ENCODE measurements around the gene CDH23. TPM values are rescaled to one million over a fixed set of nuclear protein-coding genes. Genes with fewer than 3 reads are reported as not detected.

CDH23 gene
- total RNA-seq, 1 donor from 2014 or later, result 0.29 TPM

- no peaks in the 10 kb centered on the region for H3K9me3 Mint-ChIP-seq
- CTCF ChIA-PET, result no interaction called here
- DNase-seq (no peak), ATAC-seq (ENCODE audit: low read depth) (no peak)
- peaks cover 4% of the 10 kb centered on the region for H3K4me1 Mint-ChIP-seq
- intact Hi-C loops (cut with micrococcal nuclease), result no loop called here
- no peak overlapping the region for H3K27ac Mint-ChIP-seq
- no peaks in the 10 kb centered on the region for H3K36me3 Mint-ChIP-seq (ENCODE audit: low read depth)
- H3K4me3 Mint-ChIP-seq, result no peak overlapping the region
- peaks cover 23% of the 10 kb centered on the region for H3K27me3 Mint-ChIP-seq
- no peak for TF ChIP-seq CTCF (IDR thresholded peaks at IDR 0.05)
- POLR2A ChIA-PET, result no interaction called here
These were observed 4.3 kb downstream of the CDH23 start for GRCh38 chr10:71401056-71401455.

- H3K27me3 Mint-ChIP-seq, result peaks cover 26% of the 10 kb centered on the region
- intact Hi-C loops (cut with micrococcal nuclease), result no loop called here
- no peaks in the 10 kb centered on the region for H3K9me3 Mint-ChIP-seq
- POLR2A ChIA-PET, result no interaction called here
- no peak for TF ChIP-seq CTCF (IDR thresholded peaks at IDR 0.05)
- no peak overlapping the region for H3K4me3 Mint-ChIP-seq
- H3K27ac Mint-ChIP-seq, result no peak overlapping the region
- peaks cover 3% of the 10 kb centered on the region for H3K4me1 Mint-ChIP-seq
- DNase-seq (no peak), ATAC-seq (ENCODE audit: low read depth) (no peak)
- CTCF ChIA-PET, result no interaction called here
- no peaks in the 10 kb centered on the region for H3K36me3 Mint-ChIP-seq (ENCODE audit: low read depth)
These were observed 5.3 kb downstream of the CDH23 start for GRCh38 chr10:71402005-71402404.

- POLR2A ChIA-PET, result no interaction called here
- Mint-ChIP-seq H3K4me3 (no peak overlapping the region), H3K27ac (no peak overlapping the region), H3K36me3 (ENCODE audit: low read depth) (no peaks in the 10 kb centered on the region), H3K4me1 (no peaks in the 10 kb centered on the region), H3K27me3 (peaks cover 15% of the 10 kb centered on the region), H3K9me3 (no peaks in the 10 kb centered on the region)
- no peak for TF ChIP-seq CTCF (IDR thresholded peaks at IDR 0.05)
- intact Hi-C loops (cut with micrococcal nuclease), result no loop called here
- CTCF ChIA-PET, result no interaction called here
- DNase-seq, result no peak
- no peak for ATAC-seq (ENCODE audit: low read depth)
These were observed 8.0 kb downstream of the CDH23 start for GRCh38 chr10:71404503-71405295.

GRCh38 chr10:71406878-71407277 lies 10.2 kb downstream of the CDH23 start:
- no peak for TF ChIP-seq CTCF (IDR thresholded peaks at IDR 0.05)
- intact Hi-C loops (cut with micrococcal nuclease), result no loop called here
- peaks cover 11% of the 10 kb centered on the region for H3K27me3 Mint-ChIP-seq
- H3K4me3 Mint-ChIP-seq, result no peak overlapping the region
- ATAC-seq (ENCODE audit: low read depth), result no peak
- no peaks in the 10 kb centered on the region for H3K4me1 Mint-ChIP-seq
- no peaks in the 10 kb centered on the region for H3K36me3 Mint-ChIP-seq (ENCODE audit: low read depth)
- POLR2A ChIA-PET, result no interaction called here
- CTCF ChIA-PET, result no interaction called here
- H3K9me3 Mint-ChIP-seq, result peaks cover 8% of the 10 kb centered on the region
- H3K27ac Mint-ChIP-seq, result no peak overlapping the region
- no peak for DNase-seq

GRCh38 chr10:71408436-71409225 lies 11.9 kb downstream of the CDH23 start:
- DNase-seq (no peak), ATAC-seq (ENCODE audit: low read depth) (no peak)
- TF ChIP-seq CTCF (IDR thresholded peaks at IDR 0.05), result no peak
- H3K4me3 Mint-ChIP-seq, result no peak overlapping the region
- peaks cover 11% of the 10 kb centered on the region for H3K27me3 Mint-ChIP-seq
- no peaks in the 10 kb centered on the region for H3K4me1 Mint-ChIP-seq
- H3K36me3 Mint-ChIP-seq (ENCODE audit: low read depth), result no peaks in the 10 kb centered on the region
- CTCF ChIA-PET, result no interaction called here
- H3K27ac Mint-ChIP-seq, result no peak overlapping the region
- peaks cover 11% of the 10 kb centered on the region for H3K9me3 Mint-ChIP-seq
- POLR2A ChIA-PET, result no interaction called here
- intact Hi-C loops (cut with micrococcal nuclease), result no loop called here

All from activated B cell treated with CpG ODN at 0.5 μM for 24 hours (primary cell).